Measurements from ENCODE around the gene RGS6.

RGS6 gene

GRCh38 chr14:72236629-72237028, 304.4 kb downstream of the RGS6 start:
- Histone ChIP-seq H3K9ac (ENCODE audit: low read length) (no peak overlapping the region), H3K79me1 (ENCODE audit: low read length) (no peaks in the 10 kb centered on the region), H3K4me2 (ENCODE audit: low read length) (no peak overlapping the region), H4K12ac (ENCODE audit: low read depth, low read length) (no peak overlapping the region), H3K36me3 (ENCODE audit: control insufficient read depth in 1 of 2, insufficient read depth in 2 of 2, low read length in 2 of 2) (no peaks in the 10 kb centered on the region), H4K91ac (ENCODE audit: low read depth, low read length) (no peak overlapping the region), H2BK12ac (ENCODE audit: low read length) (no peak overlapping the region), H3K18ac (ENCODE audit: low read length) (no peak overlapping the region), H3K27ac (ENCODE audit: low read depth, low read length) (no peak overlapping the region), H3K14ac (ENCODE audit: low read length) (no peak overlapping the region), H3K4me1 (ENCODE audit: control insufficient read depth in 1 of 2, insufficient read depth in 2 of 2, low read length in 2 of 2) (no peaks in the 10 kb centered on the region), H2BK5ac (ENCODE audit: low read depth, low read length, poor library complexity) (no peak overlapping the region), H3K9me3 (ENCODE audit: insufficient read depth, low read depth, low read length) (peaks cover 4% of the 10 kb centered on the region), H2AFZ (ENCODE audit: insufficient read depth, low read length, poor library complexity) (no peak overlapping the region), H3K4me3 (ENCODE audit: low read depth, low read length) (no peak overlapping the region), H3K27me3 (ENCODE audit: insufficient read depth, low read length) (no peaks in the 10 kb centered on the region), H3K79me2 (ENCODE audit: control insufficient read depth, insufficient read depth, low read length, poor library complexity) (no peaks in the 10 kb centered on the region), H3K4ac (ENCODE audit: low read depth, low read length) (no peak overlapping the region), H3K23ac (ENCODE audit: low read length) (no peak overlapping the region), H4K8ac (ENCODE audit: low read depth, low read length) (no peak overlapping the region), H2AK5ac (ENCODE audit: low read length) (no peak overlapping the region), H2BK120ac (ENCODE audit: insufficient read depth, low read length, poor library complexity) (no peak overlapping the region)
- WGBS (ENCODE audit: extremely low coverage, insufficient coverage, insufficient read length) = no CpG with 5 or more reads among the region's 22 CpGs
- DNase-seq = no peak

- no peak for DNase-seq
- H3K4me1 ChIP-seq (ENCODE audit: control insufficient read depth in 1 of 2, insufficient read depth in 2 of 2, low read length in 2 of 2) = no peaks in the 10 kb centered on the region
- no peak overlapping the region for H3K4me2 ChIP-seq (ENCODE audit: low read length)
- no CpG with 5 or more reads among the region's 14 CpGs for WGBS (ENCODE audit: extremely low coverage, insufficient coverage, insufficient read length)
- H3K79me2 ChIP-seq (ENCODE audit: control insufficient read depth, insufficient read depth, low read length, poor library complexity) = no peaks in the 10 kb centered on the region
- H3K9ac ChIP-seq (ENCODE audit: low read length) = no peak overlapping the region
- no peaks in the 10 kb centered on the region for H3K36me3 ChIP-seq (ENCODE audit: control insufficient read depth in 1 of 2, insufficient read depth in 2 of 2, low read length in 2 of 2)
- no peak overlapping the region for H2BK120ac ChIP-seq (ENCODE audit: insufficient read depth, low read length, poor library complexity)
- H3K27ac ChIP-seq (ENCODE audit: low read depth, low read length) = no peak overlapping the region
- H4K91ac ChIP-seq (ENCODE audit: low read depth, low read length) = no peak overlapping the region
- no peaks in the 10 kb centered on the region for H3K79me1 ChIP-seq (ENCODE audit: low read length)
- H3K4me3 ChIP-seq (ENCODE audit: low read depth, low read length) = no peak overlapping the region
- no peak overlapping the region for H3K14ac ChIP-seq (ENCODE audit: low read length)
- H3K18ac ChIP-seq (ENCODE audit: low read length) = no peak overlapping the region
- no peak overlapping the region for H4K12ac ChIP-seq (ENCODE audit: low read depth, low read length)
- H2AFZ ChIP-seq (ENCODE audit: insufficient read depth, low read length, poor library complexity) = no peak overlapping the region
- H2AK5ac ChIP-seq (ENCODE audit: low read length) = no peak overlapping the region
- H3K27me3 ChIP-seq (ENCODE audit: insufficient read depth, low read length) = no peaks in the 10 kb centered on the region
- no peak overlapping the region for H2BK12ac ChIP-seq (ENCODE audit: low read length)
- no peak overlapping the region for H3K4ac ChIP-seq (ENCODE audit: low read depth, low read length)
- no peak overlapping the region for H2BK5ac ChIP-seq (ENCODE audit: low read depth, low read length, poor library complexity)
- H3K23ac ChIP-seq (ENCODE audit: low read length) = no peak overlapping the region
- no peaks in the 10 kb centered on the region for H3K9me3 ChIP-seq (ENCODE audit: insufficient read depth, low read depth, low read length)
- H4K8ac ChIP-seq (ENCODE audit: low read depth, low read length) = no peak overlapping the region
These were observed 305.8 kb downstream of the RGS6 start for GRCh38 chr14:72237722-72238666.

GRCh38 chr14:72243309-72244293, 311.4 kb downstream of the RGS6 start:
- H3K4me2 ChIP-seq (ENCODE audit: low read length) = no peak overlapping the region

GRCh38 chr14:72247896-72248465, 315.8 kb downstream of the RGS6 start:
- Histone ChIP-seq H3K4me3 (ENCODE audit: low read depth, low read length) (no peak overlapping the region), H3K4ac (ENCODE audit: low read depth, low read length) (no peak overlapping the region)

More at GRCh38 chr14:72243309-72244293, 311.4 kb downstream of the RGS6 start:
- no peak overlapping the region for H3K4me3 ChIP-seq (ENCODE audit: low read depth, low read length)
- H3K14ac ChIP-seq (ENCODE audit: low read length) = no peak overlapping the region
- no peak overlapping the region for H2AK5ac ChIP-seq (ENCODE audit: low read length)
- H2BK5ac ChIP-seq (ENCODE audit: low read depth, low read length, poor library complexity) = no peak overlapping the region
- WGBS (ENCODE audit: extremely low coverage, insufficient coverage, insufficient read length) = no CpG with 5 or more reads among the region's 5 CpGs
- no peaks in the 10 kb centered on the region for H3K79me1 ChIP-seq (ENCODE audit: low read length)
- H4K8ac ChIP-seq (ENCODE audit: low read depth, low read length) = no peak overlapping the region
- H3K27me3 ChIP-seq (ENCODE audit: insufficient read depth, low read length) = no peaks in the 10 kb centered on the region
- no peak overlapping the region for H3K23ac ChIP-seq (ENCODE audit: low read length)
- H4K91ac ChIP-seq (ENCODE audit: low read depth, low read length) = no peak overlapping the region
- no peak overlapping the region for H3K27ac ChIP-seq (ENCODE audit: low read depth, low read length)
- no peaks in the 10 kb centered on the region for H3K36me3 ChIP-seq (ENCODE audit: control insufficient read depth in 1 of 2, insufficient read depth in 2 of 2, low read length in 2 of 2)
- no peak overlapping the region for H3K18ac ChIP-seq (ENCODE audit: low read length)
- DNase-seq = no peak
- no peak overlapping the region for H2BK12ac ChIP-seq (ENCODE audit: low read length)
- no peaks in the 10 kb centered on the region for H3K79me2 ChIP-seq (ENCODE audit: control insufficient read depth, insufficient read depth, low read length, poor library complexity)
- no peaks in the 10 kb centered on the region for H3K4me1 ChIP-seq (ENCODE audit: control insufficient read depth in 1 of 2, insufficient read depth in 2 of 2, low read length in 2 of 2)
- no peaks in the 10 kb centered on the region for H3K9me3 ChIP-seq (ENCODE audit: insufficient read depth, low read depth, low read length)
- H3K9ac ChIP-seq (ENCODE audit: low read length) = no peak overlapping the region
- no peak overlapping the region for H3K4ac ChIP-seq (ENCODE audit: low read depth, low read length)
- no peak overlapping the region for H2AFZ ChIP-seq (ENCODE audit: insufficient read depth, low read length, poor library complexity)
- H2BK120ac ChIP-seq (ENCODE audit: insufficient read depth, low read length, poor library complexity) = no peak overlapping the region
- no peak overlapping the region for H4K12ac ChIP-seq (ENCODE audit: low read depth, low read length)

More at GRCh38 chr14:72247896-72248465, 315.8 kb downstream of the RGS6 start:
- Histone ChIP-seq H4K91ac (ENCODE audit: low read depth, low read length) (no peak overlapping the region), H3K79me2 (ENCODE audit: control insufficient read depth, insufficient read depth, low read length, poor library complexity) (no peaks in the 10 kb centered on the region), H2BK120ac (ENCODE audit: insufficient read depth, low read length, poor library complexity) (no peak overlapping the region), H3K27me3 (ENCODE audit: insufficient read depth, low read length) (no peaks in the 10 kb centered on the region), H3K4me1 (ENCODE audit: control insufficient read depth in 1 of 2, insufficient read depth in 2 of 2, low read length in 2 of 2) (no peaks in the 10 kb centered on the region), H3K9me3 (ENCODE audit: insufficient read depth, low read depth, low read length) (no peaks in the 10 kb centered on the region), H3K4me2 (ENCODE audit: low read length) (no peak overlapping the region), H4K12ac (ENCODE audit: low read depth, low read length) (no peak overlapping the region), H3K27ac (ENCODE audit: low read depth, low read length) (no peak overlapping the region), H3K9ac (ENCODE audit: low read length) (no peak overlapping the region), H2AFZ (ENCODE audit: insufficient read depth, low read length, poor library complexity) (no peak overlapping the region), H4K8ac (ENCODE audit: low read depth, low read length) (no peak overlapping the region), H3K14ac (ENCODE audit: low read length) (no peak overlapping the region), H2BK5ac (ENCODE audit: low read depth, low read length, poor library complexity) (no peak overlapping the region), H2BK12ac (ENCODE audit: low read length) (no peak overlapping the region), H3K23ac (ENCODE audit: low read length) (no peak overlapping the region), H3K18ac (ENCODE audit: low read length) (no peak overlapping the region), H3K79me1 (ENCODE audit: low read length) (no peaks in the 10 kb centered on the region), H2AK5ac (ENCODE audit: low read length) (no peak overlapping the region), H3K36me3 (ENCODE audit: control insufficient read depth in 1 of 2, insufficient read depth in 2 of 2, low read length in 2 of 2) (no peaks in the 10 kb centered on the region)
- no CpG with 5 or more reads among the region's 1 CpG for WGBS (ENCODE audit: extremely low coverage, insufficient coverage, insufficient read length)
- no peak for DNase-seq
